Upper lobe of left lung (tissue), 6 donors: ENCODE results near the gene SMAD7. TPM values are rescaled to one million over a fixed set of nuclear protein-coding genes. Genes with fewer than 3 reads are reported as not detected.

Experiments
- ATAC-seq, 2 donors: fragments of 200-7000 bp; cut with Tn5 transposase; one replicate each; pipeline ENCODE4 v1.9.1; 2022; ENCODE audit warnings: mild to moderate bottlenecking in 2 of 2, moderate library complexity in 2 of 2; ENCODE audit not compliant: low FRiP score in 2 of 2
- DNase-seq, 2 donors: peaks; one replicate each; pipeline ENCODE4 v3.0.0-alpha.2; 2019 to 2020
- H3K27ac ChIP-seq, 4 donors: fragments of 200-600 bp; sonication (generic); one replicate each; pipeline ENCODE4 v1.5.1; 2016 to 2019
- H3K27me3 ChIP-seq, 4 donors: fragments of 200-600 bp; sonication (generic); one replicate each; pipeline ENCODE4 v1.5.1; 2017 to 2019
- H3K36me3 ChIP-seq, 4 donors: fragments of 200-600 bp; sonication (generic); one replicate each; pipeline ENCODE4 v1.5.1; 2016 to 2019
- H3K4me1 ChIP-seq, 4 donors: fragments of 200-600 bp; sonication (generic); one replicate each; pipeline ENCODE4 v1.5.1; 2018 to 2019
- H3K4me3 ChIP-seq, 4 donors: fragments of 200-600 bp; sonication (generic); one replicate each; pipeline ENCODE4 v1.5.1; 2017 to 2019; ENCODE audit warnings: mild to moderate bottlenecking in 2 of 4, moderate library complexity in 1 of 4
- H3K9me3 ChIP-seq, 4 donors: fragments of 200-600 bp; sonication (generic); one replicate each; pipeline ENCODE4 v1.5.1; 2018 to 2019
- EP300 ChIP-seq, 4 donors: sonication (generic); formaldehyde crosslinking; IDR thresholded peaks; one replicate each; pipeline ENCODE4 v1.5.1; 2017; ENCODE audit warnings: antibody characterized with exemption in 4 of 4, control low read depth in 2 of 4
- POLR2A ChIP-seq, 4 donors: fragments of 450-650 bp; IDR thresholded peaks; one replicate each; pipeline ENCODE4 v1.5.1; 2016 to 2017; ENCODE audit warnings: antibody characterized with exemption in 4 of 4, mild to moderate bottlenecking in 2 of 4
- POLR2AphosphoS5 ChIP-seq, 2 donors: sonication (generic); formaldehyde crosslinking; IDR thresholded peaks; one replicate each; pipeline ENCODE4 v1.5.1; 2017; ENCODE audit warnings: antibody characterized with exemption in 2 of 2
- WGBS, 2 donors: methylation state at CpG; one replicate each; pipeline ENCODE4 v1.1.5; 2017 to 2018; 5-methylcytosine and 5-hydroxymethylcytosine counted together
- total RNA-seq, 6 donors: library from RNA; depleted of rRNA in 4 of 6; stranded (reverse); fragments of >200 nt in 4 of 6; gene quantifications; one replicate each; pipeline versions ENCODE4 v1.1.0 to v1.2.1, GENCODE V29; 2016 to 2021
- TF ChIP-seq, protein P1 (sequence below), 6 experiments: fragments of 450-650 bp in 4 of 6; fragments of 200-600 bp in 2 of 6; sonication (generic) in 2 of 6; IDR thresholded peaks; one replicate each; pipeline ENCODE4 v1.5.1; 2016 to 2019; ENCODE audit warnings: antibody characterized with exemption in 6 of 6
- donor health status: DM: no; HTN: no; CAD: no; lungs with moderate emphysema.
- donor health status: DM: no; HTN: yes; CAD: no; lungs with severe emphysema.

Gene SMAD7
- total RNA-seq, 6 donors from 2014 or later, result 39.6 to 89.0 (median 61.5) TPM

DNA sequence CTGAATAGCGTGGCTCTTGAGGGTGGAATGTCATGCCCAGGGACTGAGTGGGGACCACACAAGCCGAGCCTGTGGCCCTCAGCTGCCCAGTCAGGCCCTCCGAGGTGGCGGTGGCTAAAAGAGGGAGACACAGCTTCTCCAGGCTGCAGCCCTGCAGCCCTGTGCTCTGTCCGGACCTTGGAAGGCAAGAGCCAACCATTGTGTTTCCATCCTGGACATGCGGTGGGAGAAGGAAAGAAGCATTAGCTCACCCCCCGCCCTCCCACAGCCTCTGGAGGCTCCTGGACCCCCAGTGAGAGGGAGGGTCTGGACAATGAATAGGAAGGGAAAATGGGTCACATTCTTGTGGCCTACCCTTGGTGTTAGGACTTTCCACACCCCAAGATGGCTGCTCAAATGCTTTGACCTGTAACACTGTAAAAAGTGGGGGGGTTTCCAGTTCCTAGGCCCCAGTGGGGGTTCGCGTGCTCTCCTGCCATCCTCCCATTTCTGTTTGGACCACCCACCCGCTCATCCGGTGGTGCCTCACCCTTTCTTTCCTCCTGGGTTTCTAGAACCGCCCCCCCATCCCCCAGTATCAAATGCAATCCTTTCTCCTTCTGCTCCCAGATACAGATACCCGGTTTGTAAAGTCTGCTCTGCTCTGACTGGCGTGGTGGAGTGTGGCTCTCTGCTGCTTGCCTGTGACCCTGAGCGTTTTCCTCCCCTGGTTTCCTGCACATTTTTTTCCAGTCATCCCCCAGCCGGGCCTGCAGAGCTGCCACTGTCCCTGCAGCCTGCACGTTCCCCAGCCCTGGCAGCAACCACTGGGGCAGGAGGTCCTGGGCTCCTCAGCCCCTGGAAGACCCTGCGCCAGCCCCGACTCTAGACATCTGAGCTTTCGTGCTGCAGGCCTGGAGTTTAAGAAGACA is 36.3 kb upstream of the SMAD7 start:
- ATAC-seq (no peak), DNase-seq (no peak)
- Histone ChIP-seq H3K4me1 (peaks cover 4 to 10% (median 6%) of the 10 kb centered on the region in 4 donors), H3K27me3 (no peaks in the 10 kb centered on the region), H3K36me3 (no peaks in the 10 kb centered on the region), H3K4me3 (no peak overlapping the region), H3K9me3 (no peaks in the 10 kb centered on the region), H3K27ac (no peak overlapping the region)
- WGBS, 2 donors, result 87 to 89% methylated on average over 20 of the region's 20 CpGs
- TF ChIP-seq EP300 (IDR thresholded peaks at IDR 0.05), result no peak
- TF ChIP-seq, protein P1, sequence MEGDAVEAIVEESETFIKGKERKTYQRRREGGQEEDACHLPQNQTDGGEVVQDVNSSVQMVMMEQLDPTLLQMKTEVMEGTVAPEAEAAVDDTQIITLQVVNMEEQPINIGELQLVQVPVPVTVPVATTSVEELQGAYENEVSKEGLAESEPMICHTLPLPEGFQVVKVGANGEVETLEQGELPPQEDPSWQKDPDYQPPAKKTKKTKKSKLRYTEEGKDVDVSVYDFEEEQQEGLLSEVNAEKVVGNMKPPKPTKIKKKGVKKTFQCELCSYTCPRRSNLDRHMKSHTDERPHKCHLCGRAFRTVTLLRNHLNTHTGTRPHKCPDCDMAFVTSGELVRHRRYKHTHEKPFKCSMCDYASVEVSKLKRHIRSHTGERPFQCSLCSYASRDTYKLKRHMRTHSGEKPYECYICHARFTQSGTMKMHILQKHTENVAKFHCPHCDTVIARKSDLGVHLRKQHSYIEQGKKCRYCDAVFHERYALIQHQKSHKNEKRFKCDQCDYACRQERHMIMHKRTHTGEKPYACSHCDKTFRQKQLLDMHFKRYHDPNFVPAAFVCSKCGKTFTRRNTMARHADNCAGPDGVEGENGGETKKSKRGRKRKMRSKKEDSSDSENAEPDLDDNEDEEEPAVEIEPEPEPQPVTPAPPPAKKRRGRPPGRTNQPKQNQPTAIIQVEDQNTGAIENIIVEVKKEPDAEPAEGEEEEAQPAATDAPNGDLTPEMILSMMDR (IDR thresholded peaks at IDR 0.05), result no peak
- no peak for TF ChIP-seq POLR2A (IDR thresholded peaks at IDR 0.05)

DNA sequence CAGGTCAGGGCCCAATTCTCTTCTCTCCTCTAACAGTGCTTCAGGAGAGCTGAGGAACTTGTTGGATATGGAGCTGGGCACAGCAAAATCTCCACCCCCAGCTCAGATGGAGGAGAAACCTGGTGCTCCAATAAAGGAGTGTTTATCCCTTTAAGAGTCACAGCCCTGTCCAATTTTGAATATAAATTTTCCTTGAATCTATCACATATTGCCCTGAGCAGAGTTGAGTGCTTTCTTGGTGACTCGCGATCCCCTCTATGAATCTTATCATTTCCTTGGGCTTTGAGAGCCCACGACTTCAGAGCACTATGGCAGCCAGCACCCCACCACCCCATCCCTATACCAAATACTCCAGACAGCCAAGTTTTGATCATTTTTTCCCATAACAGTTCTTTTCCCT is 34.4 kb upstream of the SMAD7 start:
- no peak overlapping the region for H3K4me3 ChIP-seq
- H3K27ac ChIP-seq, result no peak overlapping the region
- H3K36me3 ChIP-seq, result no peaks in the 10 kb centered on the region
- 82 to 92% methylated on average over 3 of the region's 3 CpGs for WGBS, 2 donors
- no peaks in the 10 kb centered on the region for H3K9me3 ChIP-seq
- no peaks in the 10 kb centered on the region for H3K27me3 ChIP-seq
- no peak for TF ChIP-seq POLR2AphosphoS5 (IDR thresholded peaks at IDR 0.05)
- TF ChIP-seq EP300 (IDR thresholded peaks at IDR 0.05), result no peak
- no peak for TF ChIP-seq POLR2A (IDR thresholded peaks at IDR 0.05)
- TF ChIP-seq, protein P1 (IDR thresholded peaks at IDR 0.05), result no peak
- H3K4me1 ChIP-seq, result peaks cover 0 to 9% (median under 1%) of the 10 kb centered on the region in 4 donors
- ATAC-seq (no peak), DNase-seq (no peak)

DNA sequence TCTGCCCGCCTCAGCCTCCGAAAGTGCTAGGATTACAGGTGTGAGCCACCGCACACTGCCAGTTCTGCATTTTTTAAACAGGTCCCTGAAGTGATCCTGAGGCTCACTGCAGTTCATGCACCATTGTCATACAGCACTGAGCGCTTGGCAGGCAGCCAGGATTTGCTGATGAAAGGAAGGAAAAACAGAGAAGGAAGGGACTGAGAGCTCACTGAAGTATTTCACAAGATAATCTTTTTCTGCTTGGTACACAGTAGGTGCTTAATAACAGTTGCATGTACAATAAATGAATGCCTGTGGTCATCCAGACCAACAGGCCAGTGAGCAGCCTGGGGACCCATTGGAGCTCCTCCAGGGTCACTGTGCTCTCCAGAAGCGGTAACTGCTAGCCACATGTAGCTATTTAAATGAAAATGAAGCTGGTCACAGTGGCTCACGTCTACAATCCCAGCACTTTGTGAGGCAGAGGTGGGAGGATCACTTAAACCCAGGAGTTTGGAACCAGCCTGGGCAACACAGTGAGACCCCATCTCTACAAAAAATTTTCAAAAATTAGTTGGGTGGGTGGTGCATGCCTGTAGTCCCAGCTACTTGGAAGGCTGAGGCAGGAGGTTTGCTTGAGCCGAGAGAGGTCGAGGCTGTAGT is 33.1 kb upstream of the SMAD7 start:
- Histone ChIP-seq H3K4me3 (no peak overlapping the region), H3K4me1 (peaks cover 0 to 9% (median 0%) of the 10 kb centered on the region in 4 donors), H3K9me3 (no peaks in the 10 kb centered on the region), H3K36me3 (no peaks in the 10 kb centered on the region), H3K27me3 (no peaks in the 10 kb centered on the region), H3K27ac (no peak overlapping the region)
- no peak for DNase-seq
- no peak for ATAC-seq
- WGBS, 2 donors, result 78 to 96% methylated on average over 8 of the region's 8 CpGs
- TF ChIP-seq POLR2AphosphoS5 (IDR thresholded peaks at IDR 0.05) (no peak), EP300 (IDR thresholded peaks at IDR 0.05) (no peak), POLR2A (IDR thresholded peaks at IDR 0.05) (no peak)
- TF ChIP-seq, protein P1 (IDR thresholded peaks at IDR 0.05), result no peak

DNA sequence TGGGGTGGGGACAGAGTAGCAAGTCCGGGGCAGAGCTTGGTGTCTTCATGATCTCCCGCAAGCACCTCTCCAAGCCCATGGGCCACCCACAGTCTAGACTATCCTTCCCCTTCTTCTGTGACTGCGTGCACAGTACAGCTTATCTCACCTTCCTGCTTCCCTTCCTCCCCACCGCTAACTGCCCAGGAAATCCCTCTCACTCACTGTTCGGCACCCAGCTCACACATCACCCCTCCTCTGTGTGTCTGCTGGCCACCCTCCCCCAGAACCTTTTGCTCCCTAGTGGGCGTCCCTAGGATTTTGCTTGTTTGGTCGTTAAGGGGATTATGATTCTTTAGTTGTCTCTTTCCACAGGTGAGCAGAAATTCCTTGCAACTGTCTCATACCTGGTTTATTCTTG is 31.5 kb upstream of the SMAD7 start:
- TF ChIP-seq POLR2A (IDR thresholded peaks at IDR 0.05) (no peak), EP300 (IDR thresholded peaks at IDR 0.05) (no peak), POLR2AphosphoS5 (IDR thresholded peaks at IDR 0.05) (no peak)
- TF ChIP-seq, protein P1 (IDR thresholded peaks at IDR 0.05), result no peak
- H3K9me3 ChIP-seq, result no peaks in the 10 kb centered on the region
- no peaks in the 10 kb centered on the region for H3K36me3 ChIP-seq
- ATAC-seq (no peak), DNase-seq (no peak)
- H3K27me3 ChIP-seq, result no peaks in the 10 kb centered on the region
- no peak overlapping the region for H3K4me3 ChIP-seq
- no peak overlapping the region for H3K27ac ChIP-seq
- 42 to 46% methylated on average over 7 of the region's 7 CpGs for WGBS, 2 donors
- peaks cover 0 to 9% (median 0%) of the 10 kb centered on the region in 4 donors for H3K4me1 ChIP-seq
